Spleen (tissue), 7 donors: ENCODE measurements around the gene COL23A1.

Experiments used
- POLR2A ChIP-seq, 3 donors: fragments of 450-650 bp; IDR thresholded peaks; one replicate each; pipeline ENCODE4 v1.5.1; 2017; ENCODE audit warnings: antibody characterized with exemption in 3 of 3, mild to moderate bottlenecking in 1 of 3
- TF ChIP-seq, protein P1 (sequence below), 11 experiments: fragments of 200-600 bp in 7 of 11; fragments of 450-650 bp in 4 of 11; sonication (generic) in 4 of 11; IDR thresholded peaks in 8 of 11; conservative IDR thresholded peaks in 3 of 11; 1 replicate in 7 of 11; 2 replicates in 4 of 11; pipeline versions ENCODE4 v1.4.0 to v1.8.0; 2016 to 2021; ENCODE audit warnings: antibody characterized with exemption in 11 of 11, inconsistent platforms in 4 of 11, mild to moderate bottlenecking in 1 of 11
- donor health status: DM: no; HTN: no; CAD: no; lungs with moderate emphysema.
- donor health status: DM: no; HTN: no; CAD: no.
- donor health status: DM: no; HTN: no; CAD: no.

DNA sequence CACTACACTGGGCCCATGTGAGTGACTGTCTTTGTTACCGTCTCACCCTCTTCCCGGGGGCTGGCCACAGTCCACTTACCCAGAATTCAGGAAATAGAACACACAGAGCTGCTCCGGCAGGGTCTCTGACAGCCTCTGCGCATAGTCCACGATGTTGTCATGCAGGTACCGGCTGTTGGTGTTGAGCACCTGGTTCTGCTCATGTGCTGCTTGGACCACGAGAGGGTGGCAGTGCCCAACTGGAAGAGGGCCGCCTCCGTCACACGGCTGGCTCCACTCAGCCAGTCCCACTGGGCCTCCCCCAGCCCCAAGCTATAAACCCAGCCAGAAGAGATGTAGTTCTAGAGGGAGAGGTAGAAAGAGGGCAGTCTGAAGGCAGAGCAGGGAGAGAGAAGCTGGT, 360.3 kb downstream of the COL23A1 start:
- no peak for TF ChIP-seq POLR2A (IDR thresholded peaks at IDR 0.05)
- TF ChIP-seq, protein P1, sequence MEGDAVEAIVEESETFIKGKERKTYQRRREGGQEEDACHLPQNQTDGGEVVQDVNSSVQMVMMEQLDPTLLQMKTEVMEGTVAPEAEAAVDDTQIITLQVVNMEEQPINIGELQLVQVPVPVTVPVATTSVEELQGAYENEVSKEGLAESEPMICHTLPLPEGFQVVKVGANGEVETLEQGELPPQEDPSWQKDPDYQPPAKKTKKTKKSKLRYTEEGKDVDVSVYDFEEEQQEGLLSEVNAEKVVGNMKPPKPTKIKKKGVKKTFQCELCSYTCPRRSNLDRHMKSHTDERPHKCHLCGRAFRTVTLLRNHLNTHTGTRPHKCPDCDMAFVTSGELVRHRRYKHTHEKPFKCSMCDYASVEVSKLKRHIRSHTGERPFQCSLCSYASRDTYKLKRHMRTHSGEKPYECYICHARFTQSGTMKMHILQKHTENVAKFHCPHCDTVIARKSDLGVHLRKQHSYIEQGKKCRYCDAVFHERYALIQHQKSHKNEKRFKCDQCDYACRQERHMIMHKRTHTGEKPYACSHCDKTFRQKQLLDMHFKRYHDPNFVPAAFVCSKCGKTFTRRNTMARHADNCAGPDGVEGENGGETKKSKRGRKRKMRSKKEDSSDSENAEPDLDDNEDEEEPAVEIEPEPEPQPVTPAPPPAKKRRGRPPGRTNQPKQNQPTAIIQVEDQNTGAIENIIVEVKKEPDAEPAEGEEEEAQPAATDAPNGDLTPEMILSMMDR (IDR thresholded peaks at IDR 0.05 in 8 of 11, conservative IDR thresholded peaks at IDR 0.05 in 3 of 11): no peak
